Bronchial epithelial cell (primary cell): Measurements from ENCODE around the gene ADGRF1. TPM values are rescaled to one million over a fixed set of nuclear protein-coding genes. Genes with fewer than 3 reads are reported as not detected.
A peak's percentile ranks its signal among the peaks of the same experiment; 100 is the strongest.

ENCODE experiments used
- DNase-seq: peaks from one replicate; pipeline ENCODE4 v3.0.0-alpha.2; 2010; ENCODE audit warnings: low read depth
- FAIRE-seq: peaks from 2 replicates; lab custom pipeline; 2011; peaks lifted over from hg19 to GRCh38; lab: Jason Lieb, UNC
- H3K27me3 ChIP-seq: 2 replicates; pipeline ENCODE4 v1.5.1; 2011; ENCODE audit warnings: low read length; ENCODE audit not compliant: control insufficient read depth, insufficient read depth
- H3K36me3 ChIP-seq: 2 replicates; pipeline ENCODE4 v1.5.1; 2011; ENCODE audit warnings: low read length; ENCODE audit not compliant: control insufficient read depth, insufficient read depth
- H3K4me3 ChIP-seq: 2 replicates; pipeline ENCODE4 v1.5.1; 2011; ENCODE audit warnings: mild to moderate bottlenecking, low read depth, low read length, control low read depth
- total RNA-seq: library from RNA; depleted of rRNA; stranded (reverse); fragments of >200 nt; gene quantifications from 2 replicates; pipeline ENCODE4 v1.2.1, GENCODE V29; 2014
- TF ChIP-seq, protein P1 (sequence below): IDR thresholded peaks from 2 replicates; pipeline ENCODE4 v1.5.1; 2011; ENCODE audit warnings: mild to moderate bottlenecking, moderate library complexity, low read length, control low read depth, inconsistent platforms; ENCODE audit not compliant: insufficient read depth, severe bottlenecking

ADGRF1 gene
- total RNA-seq, 1 donor from 2014 or later: 5.5 TPM

DNA sequence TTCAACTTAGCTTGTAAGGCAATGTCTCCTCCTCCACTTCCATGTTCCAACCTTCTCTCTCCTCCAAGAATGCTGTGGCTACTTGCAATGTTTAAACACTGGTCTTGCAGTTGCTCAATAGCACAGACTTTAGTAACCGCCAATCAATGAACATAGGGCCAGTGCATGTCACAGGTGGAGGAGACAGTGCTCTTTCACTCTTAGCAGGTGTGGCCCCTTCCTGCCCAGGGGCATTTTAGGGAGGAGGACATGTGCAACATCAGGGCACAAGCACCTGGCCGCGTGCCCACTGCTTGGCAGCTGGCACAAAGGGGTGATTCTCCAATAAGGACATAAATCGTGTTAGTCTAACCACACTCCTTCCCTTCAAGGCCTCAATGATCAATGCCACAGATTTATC, 41.3 kb downstream of the ADGRF1 start:
- no peak for DNase-seq

DNA sequence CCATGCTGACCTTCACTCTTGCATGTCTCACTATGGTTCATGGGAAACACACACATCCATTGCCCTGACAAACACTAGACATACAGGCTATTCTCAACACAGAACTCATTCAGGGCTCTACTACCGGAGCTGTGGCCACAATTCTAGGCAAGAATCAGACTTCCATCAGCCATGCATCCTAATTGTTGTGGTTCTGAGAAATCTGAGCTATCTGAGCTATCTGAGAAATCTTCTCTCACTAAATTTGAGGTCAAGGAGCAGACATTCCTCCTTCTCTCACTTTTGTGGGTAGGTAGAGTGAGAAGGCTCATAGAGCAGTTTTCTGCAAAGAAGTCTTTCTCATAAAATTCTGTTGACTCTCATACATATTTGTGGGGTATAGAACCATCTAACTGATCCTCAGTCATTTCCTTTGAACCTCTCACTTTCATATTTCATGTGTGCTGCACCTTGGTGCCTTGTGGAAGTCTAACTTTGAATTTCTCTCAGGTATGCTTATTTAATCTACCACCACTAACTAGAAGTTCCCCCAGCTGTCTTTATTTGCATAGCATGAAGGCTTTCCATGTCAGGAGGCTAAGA, 43.6 kb downstream of the ADGRF1 start:
- no peak for FAIRE-seq
- Histone ChIP-seq H3K27me3 (no peaks in the 10 kb centered on the region), H3K4me3 (no peak overlapping the region), H3K36me3 (no peaks in the 10 kb centered on the region)
- TF ChIP-seq, protein P1, sequence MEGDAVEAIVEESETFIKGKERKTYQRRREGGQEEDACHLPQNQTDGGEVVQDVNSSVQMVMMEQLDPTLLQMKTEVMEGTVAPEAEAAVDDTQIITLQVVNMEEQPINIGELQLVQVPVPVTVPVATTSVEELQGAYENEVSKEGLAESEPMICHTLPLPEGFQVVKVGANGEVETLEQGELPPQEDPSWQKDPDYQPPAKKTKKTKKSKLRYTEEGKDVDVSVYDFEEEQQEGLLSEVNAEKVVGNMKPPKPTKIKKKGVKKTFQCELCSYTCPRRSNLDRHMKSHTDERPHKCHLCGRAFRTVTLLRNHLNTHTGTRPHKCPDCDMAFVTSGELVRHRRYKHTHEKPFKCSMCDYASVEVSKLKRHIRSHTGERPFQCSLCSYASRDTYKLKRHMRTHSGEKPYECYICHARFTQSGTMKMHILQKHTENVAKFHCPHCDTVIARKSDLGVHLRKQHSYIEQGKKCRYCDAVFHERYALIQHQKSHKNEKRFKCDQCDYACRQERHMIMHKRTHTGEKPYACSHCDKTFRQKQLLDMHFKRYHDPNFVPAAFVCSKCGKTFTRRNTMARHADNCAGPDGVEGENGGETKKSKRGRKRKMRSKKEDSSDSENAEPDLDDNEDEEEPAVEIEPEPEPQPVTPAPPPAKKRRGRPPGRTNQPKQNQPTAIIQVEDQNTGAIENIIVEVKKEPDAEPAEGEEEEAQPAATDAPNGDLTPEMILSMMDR: no peak
- DNase-seq: no peak

More for the DNA sequence above, 41.3 kb downstream of the ADGRF1 start:
- no peaks in the 10 kb centered on the region for H3K36me3 ChIP-seq
- TF ChIP-seq, protein P1: no peak
- H3K27me3 ChIP-seq: no peaks in the 10 kb centered on the region
- no peak for FAIRE-seq
- H3K4me3 ChIP-seq: no peak overlapping the region

DNA sequence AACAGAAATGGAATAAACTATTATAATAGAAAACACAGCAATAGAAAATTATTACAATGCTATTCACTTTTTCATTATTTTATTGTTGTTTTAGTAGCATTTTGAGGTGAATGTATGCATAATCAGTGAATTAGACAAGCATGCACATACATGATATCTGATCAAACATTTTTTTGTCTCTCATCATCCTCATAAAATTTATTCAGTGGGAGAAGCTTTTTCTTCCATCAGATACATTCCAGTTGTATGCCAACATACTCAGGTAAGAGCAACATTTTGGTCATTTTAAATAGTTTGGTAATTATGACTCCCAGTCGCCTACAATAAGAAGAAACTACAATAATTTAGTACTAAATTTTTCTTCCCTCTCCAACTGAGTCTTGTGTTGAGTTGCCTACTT, 44.5 kb downstream of the ADGRF1 start:
- FAIRE-seq (no peak), DNase-seq (no peak)
- H3K4me3 ChIP-seq: no peak overlapping the region
- TF ChIP-seq, protein P1: no peak
- no peaks in the 10 kb centered on the region for H3K36me3 ChIP-seq
- no peaks in the 10 kb centered on the region for H3K27me3 ChIP-seq

DNA sequence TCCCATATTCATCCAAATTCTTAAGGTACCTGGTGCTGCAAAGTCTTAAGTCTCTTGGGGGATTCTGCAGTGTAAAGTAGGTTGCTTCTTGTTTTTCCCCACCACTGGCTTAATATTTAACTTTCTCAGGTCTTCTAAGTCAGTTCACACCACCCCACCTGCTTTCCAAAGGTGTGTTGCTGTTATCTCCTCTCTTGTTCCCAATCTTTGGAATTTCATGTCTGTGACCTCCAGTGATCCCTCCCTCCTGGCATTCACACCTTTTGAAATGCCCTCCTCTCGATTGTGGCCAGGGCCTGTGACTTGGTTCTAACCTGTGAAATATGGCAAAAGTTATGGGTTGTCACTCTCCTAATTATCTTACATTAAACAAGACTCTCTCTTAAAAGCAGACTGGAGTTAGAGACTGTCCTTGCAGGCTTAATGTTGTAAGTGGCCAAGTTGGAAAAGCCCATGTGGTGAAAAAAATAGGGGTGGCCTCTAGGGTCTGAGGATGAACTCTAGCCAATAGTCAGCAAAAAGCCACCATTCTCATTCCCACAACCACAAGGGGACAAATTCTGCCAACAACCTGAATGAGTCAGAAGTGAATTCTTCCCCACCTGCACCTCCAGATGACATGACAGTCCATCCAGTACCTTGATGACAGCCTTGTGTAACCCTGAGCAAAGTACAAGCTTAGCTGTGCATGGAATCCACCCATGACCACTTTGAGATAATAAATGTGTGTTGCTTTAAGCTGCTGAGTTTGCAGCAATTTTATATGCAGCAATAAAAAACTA, 45.1 kb downstream of the ADGRF1 start:
- TF ChIP-seq, protein P1: no peak
- peak; percentile 40 for FAIRE-seq
- no peak for DNase-seq
- Histone ChIP-seq H3K4me3 (no peak overlapping the region), H3K36me3 (no peaks in the 10 kb centered on the region), H3K27me3 (no peaks in the 10 kb centered on the region)

DNA sequence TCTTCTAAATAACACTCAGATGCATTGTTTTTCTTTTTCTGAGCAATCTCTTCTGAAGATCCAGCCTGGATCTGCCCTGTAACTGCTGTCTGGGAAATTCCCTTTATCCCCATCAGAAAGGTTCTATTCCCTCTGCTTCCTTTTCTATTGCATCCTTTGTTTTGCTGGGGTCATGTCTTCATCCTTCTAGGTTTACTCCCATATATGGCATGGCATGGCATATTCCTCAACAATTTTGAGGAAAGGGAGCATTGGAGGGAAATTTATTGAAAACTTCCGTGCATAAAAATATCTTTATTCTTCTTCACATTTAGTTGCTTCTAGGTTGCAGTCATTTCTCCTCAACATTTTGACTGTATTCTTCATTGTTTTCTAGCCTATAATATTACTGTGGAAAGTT, 47.2 kb downstream of the ADGRF1 start:
- Histone ChIP-seq H3K4me3 (no peak overlapping the region), H3K36me3 (no peaks in the 10 kb centered on the region), H3K27me3 (no peaks in the 10 kb centered on the region)
- DNase-seq (no peak), FAIRE-seq (no peak)
- TF ChIP-seq, protein P1: no peak
